Left lung (tissue), 10 donors: ENCODE measurements around the gene HOXA7. TPM values are rescaled to one million over a fixed set of nuclear protein-coding genes. Genes with fewer than 3 reads are reported as not detected.

Source experiments
- ATAC-seq: fragments of 200-7000 bp; cut with Tn5 transposase; one replicate; pipeline ENCODE4 v1.9.1; 2020; ENCODE audit warnings: moderate library complexity
- DNase-seq, 4 donors: peaks; one replicate each; pipeline ENCODE4 v3.0.0-alpha.2; 2013 to 2020
- H3K27ac ChIP-seq, 2 donors: fragments of 200-600 bp; sonication (generic) in 1 of 2; one replicate each; pipeline versions ENCODE4 v1.5.0 to v1.8.0; 2020 to 2021
- H3K27me3 ChIP-seq, 2 donors: fragments of 200-600 bp; sonication (generic) in 1 of 2; one replicate each; pipeline versions ENCODE4 v1.5.0 to v1.8.0; 2020 to 2021
- H3K36me3 ChIP-seq, 2 donors: fragments of 200-600 bp; sonication (generic) in 1 of 2; one replicate each; pipeline versions ENCODE4 v1.5.0 to v1.8.0; 2020 to 2021
- H3K4me1 ChIP-seq, 2 donors: fragments of 200-600 bp; one replicate each; pipeline ENCODE4 v1.8.0; 2021
- H3K4me3 ChIP-seq, 2 donors: fragments of 200-600 bp; sonication (generic) in 1 of 2; one replicate each; pipeline versions ENCODE4 v1.5.0 to v1.8.0; 2020 to 2021; ENCODE audit warnings: mild to moderate bottlenecking in 1 of 2
- H3K9me3 ChIP-seq, 2 donors: fragments of 200-600 bp; sonication (generic) in 1 of 2; one replicate each; pipeline versions ENCODE4 v1.5.0 to v1.8.0; 2020 to 2021
- intact Hi-C, 2 donors: fragments of 100-400 bp; cut with DNase I; formaldehyde crosslinking; loops; one replicate each; pipeline versions ENCODE4 v1.11.2 to v1.14.2; 2022
- polyA plus RNA-seq, 6 donors: library from polyadenylated mRNA; unstranded; fragments of 120-200 nt; gene quantifications; one replicate each; pipeline ENCODE4 v1.2.1, GENCODE V29; 2013; ENCODE audit not compliant: insufficient read length in 6 of 6
- total RNA-seq, 2 donors: library from RNA; stranded (reverse); fragmentation: NEBNext Ultra II Directional; extraction: Animal tissue kit (Norgen Biotek cat#: 25700); gene quantifications; one replicate each; pipeline ENCODE4 v1.2.1, GENCODE V29; 2021
- TF ChIP-seq, protein P1 (sequence below), 2 donors: fragments of 200-600 bp; sonication (generic) in 1 of 2; IDR thresholded peaks; one replicate each; pipeline versions ENCODE4 v1.5.0 to v1.8.0; 2021; ENCODE audit warnings: antibody characterized with exemption in 2 of 2
- donor health status: DM: no; HTN: yes; CAD: no.
- donor health status: DM: no; HTN: no; CAD: no.

Gene HOXA7
- total and polyA plus RNA-seq, 8 donors, result 1.3 to 6.4 (median 4.9) TPM

DNA sequence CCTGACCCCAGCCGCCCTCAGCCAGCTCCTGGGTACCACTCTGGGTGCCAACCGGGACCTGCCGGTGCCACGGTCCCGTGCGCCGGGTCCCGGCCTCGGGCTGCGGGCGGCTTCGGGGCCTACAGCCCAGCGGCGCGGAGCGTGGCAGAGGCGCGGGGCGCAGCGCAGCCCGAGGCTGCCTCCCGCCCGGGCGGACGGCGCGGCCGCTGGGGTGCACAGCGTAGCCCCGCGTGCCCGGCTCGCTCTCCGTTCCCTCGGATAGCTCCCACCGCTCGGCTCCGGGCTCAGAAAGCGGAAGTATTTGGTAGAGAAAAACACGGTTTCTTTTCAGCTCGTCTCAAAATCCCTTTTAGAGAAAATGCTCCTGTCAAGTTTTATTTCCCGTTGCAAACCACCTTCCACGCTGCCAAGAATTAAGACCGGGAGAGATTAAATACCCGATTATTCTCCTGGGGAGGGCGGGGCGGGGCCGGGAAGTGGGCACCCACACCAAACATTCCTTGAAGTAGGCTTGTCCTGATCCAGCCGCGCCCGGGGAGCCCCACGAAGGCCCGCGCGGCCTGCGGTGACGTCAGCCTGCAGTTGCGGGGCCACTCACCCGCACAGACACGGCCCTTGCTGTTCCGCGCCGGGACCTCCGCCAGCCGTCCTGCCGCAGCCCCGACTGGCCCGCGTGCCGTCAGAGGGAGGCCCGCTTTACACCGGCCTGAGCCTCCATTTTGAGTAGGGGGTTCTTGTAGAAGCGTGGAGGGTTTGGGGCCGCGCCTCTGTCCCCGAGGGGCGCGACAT lies 36.3 kb upstream of the HOXA7 start:
- Histone ChIP-seq H3K27me3 (peaks cover 100% of the 10 kb centered on the region in 2 donors), H3K36me3 (no peaks in the 10 kb centered on the region), H3K27ac (no peak overlapping the region), H3K4me1 (peaks cover 8 to 39% of the 10 kb centered on the region in 2 donors), H3K4me3 (peak overlapping the region in 1 of 2 donors; percentile 28), H3K9me3 (no peaks in the 10 kb centered on the region)
- TF ChIP-seq, protein P1, sequence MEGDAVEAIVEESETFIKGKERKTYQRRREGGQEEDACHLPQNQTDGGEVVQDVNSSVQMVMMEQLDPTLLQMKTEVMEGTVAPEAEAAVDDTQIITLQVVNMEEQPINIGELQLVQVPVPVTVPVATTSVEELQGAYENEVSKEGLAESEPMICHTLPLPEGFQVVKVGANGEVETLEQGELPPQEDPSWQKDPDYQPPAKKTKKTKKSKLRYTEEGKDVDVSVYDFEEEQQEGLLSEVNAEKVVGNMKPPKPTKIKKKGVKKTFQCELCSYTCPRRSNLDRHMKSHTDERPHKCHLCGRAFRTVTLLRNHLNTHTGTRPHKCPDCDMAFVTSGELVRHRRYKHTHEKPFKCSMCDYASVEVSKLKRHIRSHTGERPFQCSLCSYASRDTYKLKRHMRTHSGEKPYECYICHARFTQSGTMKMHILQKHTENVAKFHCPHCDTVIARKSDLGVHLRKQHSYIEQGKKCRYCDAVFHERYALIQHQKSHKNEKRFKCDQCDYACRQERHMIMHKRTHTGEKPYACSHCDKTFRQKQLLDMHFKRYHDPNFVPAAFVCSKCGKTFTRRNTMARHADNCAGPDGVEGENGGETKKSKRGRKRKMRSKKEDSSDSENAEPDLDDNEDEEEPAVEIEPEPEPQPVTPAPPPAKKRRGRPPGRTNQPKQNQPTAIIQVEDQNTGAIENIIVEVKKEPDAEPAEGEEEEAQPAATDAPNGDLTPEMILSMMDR (IDR thresholded peaks at IDR 0.05), result no peak
- intact Hi-C loops, result no loop called here
- ATAC-seq (peak; percentile 57), DNase-seq (peak in 2 of 4 donors; percentile 44 to 85)

- Histone ChIP-seq H3K4me1 (peaks cover 8 to 40% of the 10 kb centered on the region in 2 donors), H3K4me3 (peak overlapping the region in 1 of 2 donors; percentile 28), H3K27me3 (peaks cover 100% of the 10 kb centered on the region in 2 donors), H3K36me3 (no peaks in the 10 kb centered on the region), H3K9me3 (no peaks in the 10 kb centered on the region), H3K27ac (no peak overlapping the region)
- ATAC-seq (no peak), DNase-seq (peak in 2 of 4 donors; percentile 28 to 72)
- TF ChIP-seq, protein P1 (IDR thresholded peaks at IDR 0.05), result no peak
- intact Hi-C loops, result no loop called here
Measured at GRCh38 chr7:27191833-27192545, 35.5 kb upstream of the HOXA7 start.

DNA sequence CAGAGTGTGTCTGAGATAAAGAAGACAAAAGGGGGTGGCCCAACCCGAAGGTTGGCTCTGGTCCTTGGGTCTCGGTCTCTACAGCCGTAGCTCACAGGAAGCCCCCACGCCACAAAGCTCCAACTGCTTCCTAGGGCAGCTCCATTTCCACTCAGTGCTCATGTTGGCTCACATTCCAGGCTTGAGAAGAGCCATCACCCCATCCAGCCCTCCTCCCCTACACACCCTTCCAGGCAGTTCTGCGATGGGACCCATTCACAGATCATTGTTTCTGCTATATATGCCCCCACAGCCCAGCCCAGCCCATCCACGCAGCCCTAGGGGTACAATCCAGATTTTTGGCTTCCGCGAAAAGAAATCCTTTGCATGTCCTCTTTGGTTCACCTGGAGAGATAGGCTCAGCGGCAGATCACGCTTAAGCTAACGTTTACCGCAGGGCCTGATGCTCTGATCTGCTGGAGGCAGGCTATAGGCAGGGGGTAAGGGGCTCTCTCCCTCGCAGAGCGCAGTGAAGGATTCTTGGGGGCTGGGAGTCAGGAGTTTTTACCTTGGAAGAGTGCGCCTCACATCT lies 34.8 kb upstream of the HOXA7 start:
- H3K36me3 ChIP-seq, result no peaks in the 10 kb centered on the region
- intact Hi-C loops, result no loop called here
- no peak overlapping the region for H3K27ac ChIP-seq
- peaks cover 8 to 41% of the 10 kb centered on the region in 2 donors for H3K4me1 ChIP-seq
- H3K9me3 ChIP-seq, result no peaks in the 10 kb centered on the region
- ATAC-seq, result no peak
- no peak overlapping the region for H3K4me3 ChIP-seq
- TF ChIP-seq, protein P1 (IDR thresholded peaks at IDR 0.05), result no peak
- peak in 1 of 4 donors; percentile 21 for DNase-seq
- peaks cover 100% of the 10 kb centered on the region in 2 donors for H3K27me3 ChIP-seq

- ATAC-seq (no peak), DNase-seq (no peak)
- Histone ChIP-seq H3K9me3 (no peaks in the 10 kb centered on the region), H3K27me3 (peaks cover 100% of the 10 kb centered on the region in 2 donors), H3K36me3 (no peaks in the 10 kb centered on the region), H3K4me1 (peaks cover 8 to 51% of the 10 kb centered on the region in 2 donors), H3K27ac (no peak overlapping the region), H3K4me3 (no peak overlapping the region)
- intact Hi-C loops, result no loop called here
- TF ChIP-seq, protein P1 (IDR thresholded peaks at IDR 0.05), result no peak
Measured at GRCh38 chr7:27189997-27190748, 33.7 kb upstream of the HOXA7 start.
